K562 (cell line): ENCODE measurements around the gene GCK. TPM values are rescaled to one million over a fixed set of nuclear protein-coding genes. Genes with fewer than 3 reads are reported as not detected.

Experiments used
- ATAC-seq: fragments of 200-7000 bp; cut with Tn5 transposase; 3 replicates; pipeline ENCODE4 v1.9.1; 2020; ENCODE audit warnings: moderate library complexity
- BruUV-seq: library from RNA; stranded (reverse); fragments of 400-500 nt; replicated peaks from 2 replicates; lab custom pipeline; 2021; lab: Mats Ljungman, UMichigan
- CTCF ChIA-PET: fragments of 300-600 bp; formaldehyde crosslinking; extraction: SDS; loops from one replicate; lab custom pipeline; 2021; ENCODE audit warnings: low intra/inter-chr PET ratio; lab: Yijun Ruan, JAX
- POLR2A ChIA-PET: fragments of 300-600, 350-650 bp; sonication (Branson Sonifier 250); formaldehyde crosslinking; extraction: SDS; loops from one replicate; lab custom pipeline; 2021; ENCODE audit warnings: antibody characterized with exemption, inconsistent platforms; lab: Yijun Ruan, JAX
- DNase-seq, 4 experiments: peaks; one replicate each; pipeline versions ENCODE4 v3.0.0 to v3.0.0-alpha.2; 2011 to 2018; ENCODE audit warnings: low spot score in 3 of 4, mixed read lengths in 3 of 4; ENCODE audit errors: extremely low read depth in 1 of 4
- FAIRE-seq: peaks from 2 replicates; lab custom pipeline; 2011; peaks lifted over from hg19 to GRCh38; lab: Jason Lieb, UNC
- H2AFZ ChIP-seq: 2 replicates; pipeline ENCODE4 v1.6.0; 2011; ENCODE audit warnings: low read depth, low read length, control low read depth, inconsistent platforms
- H3K27ac ChIP-seq: fragments of 200-600 bp; 3 replicates; pipeline ENCODE4 v1.8.0; 2011; ENCODE audit warnings: low read depth, mild to moderate bottlenecking, control low read depth, inconsistent platforms, low read length, moderate library complexity, mixed read lengths; ENCODE audit errors: extremely low read depth
- H3K27me3 ChIP-seq, 2 experiments: fragments of 300-600 bp in 1 of 2; 2 replicates in 1 of 2; 3 replicates in 1 of 2; pipeline versions ENCODE4 v1.6.0 to v1.8.0; 2011; ENCODE audit warnings: inconsistent platforms in 2 of 2, low read length in 2 of 2, mild to moderate bottlenecking in 1 of 2, mixed read lengths in 1 of 2, moderate library complexity in 1 of 2; ENCODE audit not compliant: control insufficient read depth in 2 of 2, insufficient read depth in 2 of 2
- H3K36me3 ChIP-seq: fragments of 300-600 bp; 3 replicates; pipeline ENCODE4 v1.8.0; 2011; ENCODE audit warnings: mild to moderate bottlenecking, low read length, inconsistent platforms; ENCODE audit not compliant: control insufficient read depth, insufficient read depth
- H3K4me1 ChIP-seq, 2 experiments: fragments of 200-600 bp in 1 of 2; replicated peaks in 1 of 2; 2 replicates in 1 of 2; 3 replicates in 1 of 2; pipeline versions ENCODE4 v1.5.1 to v1.8.0; 2011; ENCODE audit warnings: inconsistent platforms in 2 of 2, low read length in 2 of 2, mild to moderate bottlenecking in 1 of 2, mixed read lengths in 1 of 2, moderate library complexity in 1 of 2; ENCODE audit not compliant: control insufficient read depth in 2 of 2, insufficient read depth in 2 of 2
- H3K4me2 ChIP-seq: 2 replicates; pipeline ENCODE4 v1.6.1; 2011; ENCODE audit warnings: low read length, control low read depth, inconsistent platforms, mixed read lengths; ENCODE audit not compliant: insufficient read depth
- H3K4me3 ChIP-seq: fragments of 200-600 bp; sonication (generic), shearing (Covaris generic); 2 replicates; pipeline ENCODE4 v1.5.1; 2016; ENCODE audit warnings: control low read depth, inconsistent platforms
- H3K79me2 ChIP-seq: fragments of 200-600 bp; 3 replicates; pipeline ENCODE4 v1.8.0; 2011; ENCODE audit warnings: low read length, inconsistent platforms; ENCODE audit not compliant: control insufficient read depth, insufficient read depth
- H3K9ac ChIP-seq, 2 experiments: 2 replicates each; pipeline versions ENCODE4 v1.6.0 to v1.6.1; 2011; ENCODE audit warnings: low read depth in 2 of 2, low read length in 2 of 2, control low read depth in 1 of 2, inconsistent platforms in 1 of 2, mild to moderate bottlenecking in 1 of 2, mixed read lengths in 1 of 2; ENCODE audit not compliant: insufficient read depth in 1 of 2
- H3K9me1 ChIP-seq: one replicate; pipeline ENCODE4 v1.6.0; 2011; ENCODE audit warnings: inconsistent platforms, mild to moderate bottlenecking, low read length, moderate library complexity; ENCODE audit not compliant: control insufficient read depth, insufficient read depth
- H3K9me3 ChIP-seq: replicated peaks from 2 replicates; pipeline ENCODE4 v1.5.1; 2011; ENCODE audit warnings: low read depth, low read length, inconsistent platforms; ENCODE audit not compliant: control insufficient read depth, insufficient read depth
- H4K20me1 ChIP-seq: replicated peaks from 2 replicates; pipeline ENCODE4 v1.6.1; 2011; ENCODE audit warnings: low read length, inconsistent platforms, mixed read lengths; ENCODE audit not compliant: control insufficient read depth, insufficient read depth
- BCL6 ChIP-seq: fragments of 250-450 bp; sonication (Bioruptor Pico); IDR thresholded peaks from 2 replicates; pipeline ENCODE4 v1.4.0; 2020
- CREB3L1 ChIP-seq: fragments of 450-650 bp; IDR thresholded peaks from 2 replicates; pipeline ENCODE4 v1.6.1; 2014; ENCODE audit warnings: low read depth, mild to moderate bottlenecking, moderate library complexity, borderline replicate concordance
- CREBBP ChIP-seq: IDR thresholded peaks from one replicate; pipeline ENCODE4 v1.6.1; 2012; ENCODE audit warnings: low read depth, mild to moderate bottlenecking, control low read depth, inconsistent platforms, low read length
- FOSL1 ChIP-seq: fragments of 200-800 bp; sonication (Bioruptor generic); conservative IDR thresholded peaks from 2 replicates; pipeline ENCODE4 v1.6.1; 2016; ENCODE audit warnings: missing genetic modification characterization, missing compliant biosample characterization
- HNRNPLL ChIP-seq: fragments of 200-400 bp; formaldehyde crosslinking; IDR thresholded peaks from 2 replicates; pipeline ENCODE4 v1.6.1; 2017; ENCODE audit warnings: low read length, low read depth, mild to moderate bottlenecking; ENCODE audit not compliant: poor library complexity, severe bottlenecking
- HOMEZ ChIP-seq: fragments of 250-450 bp; sonication (Bioruptor Pico); IDR thresholded peaks from 2 replicates; pipeline ENCODE4 v1.4.0; 2020; ENCODE audit warnings: mild to moderate bottlenecking, moderate library complexity
- POLR2G ChIP-seq: fragments of 200-400 bp; formaldehyde crosslinking; IDR thresholded peaks from 2 replicates; pipeline ENCODE4 v1.6.1; 2017; ENCODE audit warnings: low read depth, mild to moderate bottlenecking, antibody characterized with exemption, low read length, moderate library complexity
- TCF7L2 ChIP-seq: fragments of 150-350 bp; IDR thresholded peaks from 2 replicates; pipeline ENCODE4 v1.6.1; 2016; ENCODE audit warnings: low read depth, mild to moderate bottlenecking, low read length, moderate library complexity
- YY1 ChIP-seq, 3 experiments: IDR thresholded peaks; 2 replicates each; pipeline ENCODE4 v1.6.1; 2011; ENCODE audit warnings: low read length in 2 of 3, mild to moderate bottlenecking in 2 of 3, moderate library complexity in 2 of 3, borderline replicate concordance in 1 of 3, control low read depth in 1 of 3, low read depth in 1 of 3; ENCODE audit not compliant: insufficient read depth in 3 of 3, insufficient replicate concordance in 2 of 3, control insufficient read depth in 1 of 3, insufficient read length in 1 of 3; ENCODE audit errors: extremely low read depth in 1 of 3
- ZNF584 ChIP-seq: fragments of 200-800 bp; sonication (Bioruptor generic); IDR thresholded peaks from 2 replicates; pipeline ENCODE4 v1.6.1; 2016; ENCODE audit warnings: low read depth, mild to moderate bottlenecking, missing genetic modification characterization, missing compliant biosample characterization
- ZNF766 ChIP-seq: fragments of 200-800 bp; sonication (Bioruptor generic); conservative IDR thresholded peaks from 2 replicates; pipeline ENCODE4 v1.6.1; 2016; ENCODE audit warnings: missing genetic modification characterization, missing compliant biosample characterization
- WGBS: fragments of 100-300 bp; shearing (Covaris generic); methylation state at CpG from one replicate; pipeline ENCODE4 v1.1.6; 2016; ENCODE audit warnings: low coverage, mixed read lengths; ENCODE audit not compliant: insufficient coverage; ENCODE audit errors: missing lambda C conversion rate; 5-methylcytosine and 5-hydroxymethylcytosine counted together
- in situ Hi-C: fragments of 300-500 bp; cut with MboI; formaldehyde crosslinking; loops from 4 replicates; pipeline ENCODE4 v1.15.0; 2018; ENCODE audit warnings: inconsistent platforms, mixed read lengths
- intact Hi-C: fragments of 100-400 bp; cut with micrococcal nuclease; formaldehyde crosslinking; loops from 2 replicates; pipeline ENCODE4 v1.14.2; 2022
- polyA plus RNA-seq, 8 experiments: library from polyadenylated mRNA; depleted of rRNA in 4 of 8; stranded (reverse) in 5 of 8; unstranded in 3 of 8; fragments of >200 nt; fragmentation: Nextera tagmentation in 2 of 8; fragmentation: Illumina TruSeq in 1 of 8; extraction: Ambion mirVana in 2 of 8; extraction: Trizol in 1 of 8; gene quantifications; 2 replicates each; pipeline versions ENCODE4 v1.2.1 to v1.2.3, GENCODE V29; 2011 to 2014; ENCODE audit warnings: inconsistent platforms in 1 of 8, missing spikeins in 1 of 8
- total RNA-seq, 7 experiments: library from RNA; depleted of rRNA in 6 of 7; stranded (reverse); fragments of >200 nt in 6 of 7; fragmentation: Illumina TruSeq in 2 of 7; extraction: Trizol in 2 of 7; gene quantifications; 2 replicates each; pipeline versions ENCODE4 v1.2.1 to v1.2.3, GENCODE V29; 2011 to 2021; ENCODE audit warnings: low replicate concordance in 1 of 7
- TF ChIP-seq, protein P1 (sequence below): sonication (generic); formaldehyde crosslinking; IDR thresholded peaks from 2 replicates; pipeline ENCODE4 v1.8.1; 2022; ENCODE audit warnings: missing genetic modification reagents

GCK gene
- total and polyA plus RNA-seq, 9 of the 15 experiments (the other 6 are each of a cell fraction or from before 2014, with no cell fraction given), result 0.11 to 0.55 (median 0.16) TPM; not detected in 3

DNA sequence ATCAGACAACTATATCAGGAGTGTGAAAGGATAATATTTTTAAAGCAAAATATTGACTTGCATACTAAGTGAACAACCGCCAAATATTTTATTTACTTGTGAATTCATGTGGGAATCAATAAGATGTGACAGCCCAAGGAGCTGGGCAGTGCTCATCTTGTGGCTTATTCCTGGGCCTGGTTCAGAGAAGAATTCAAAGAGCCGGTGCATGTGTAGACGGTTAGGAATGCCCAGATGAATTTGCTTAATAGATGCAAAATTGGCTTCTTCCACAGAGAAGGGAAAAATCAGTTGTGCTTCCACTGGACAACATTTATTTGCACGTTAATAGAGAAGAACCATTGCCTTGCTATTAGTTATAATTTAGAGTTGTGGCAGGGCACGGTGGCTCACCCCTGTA lies 52.5 kb downstream of the GCK start (continued):
- TF ChIP-seq HOMEZ (CRISPR knock-in tag) (no peak), BCL6 (CRISPR knock-in tag) (no peak), CREBBP (no peak), CREB3L1 (no peak), ZNF584 (no peak)
- TF ChIP-seq, all 486 proteins: peak for 0

- no peak for DNase-seq
- intact Hi-C loops (no loop called here), in situ Hi-C loops (no loop called here)
- Histone ChIP-seq H3K9me1 (no peaks in the 10 kb centered on the region), H2AFZ (no peak overlapping the region), H3K36me3 (no peaks in the 10 kb centered on the region), H3K9me3 (no peaks in the 10 kb centered on the region), H3K4me2 (no peak overlapping the region), H3K79me2 (no peaks in the 10 kb centered on the region), H3K9ac (no peak overlapping the region), H3K27ac (no peak overlapping the region), H3K4me1 (peaks cover 0 to 11% of the 10 kb centered on the region in 2 experiments; a peak in 1 of 5 replicates), H3K4me3 (no peak overlapping the region), H3K27me3 (no peaks in the 10 kb centered on the region), H4K20me1 (no peaks in the 10 kb centered on the region; the same call in 1 of the 2 replicates)
- ATAC-seq, result no peak
- FAIRE-seq, result no peak
- ChIA-PET POLR2A (interaction anchor here (0.6 to 1.1 kb wide), 2 partner anchors 9 to 12 kb away, joined by 3 read pairs; no protein-coding TSS in a partner anchor), CTCF (no interaction called here)
- BruUV-seq, result no TSS peak
- 63% methylated on average over 1 of the region's 4 CpGs for WGBS
- TF ChIP-seq HNRNPLL (no peak), YY1 (IDR thresholded peaks at IDR 0.05; ENCODE audit: borderline replicate concordance in 1 of 3, control insufficient read depth in 1 of 3, extremely low read depth in 1 of 3, insufficient read depth in 3 of 3, insufficient read length in 1 of 3, insufficient replicate concordance in 2 of 3, low read depth in 1 of 3, low read length in 2 of 3) (no peak), TCF7L2 (no peak), ZNF766 (CRISPR knock-in tag) (no peak), POLR2G (no peak), FOSL1 (0 out of 2 replicates have a peak, but pooled peaks have one; percentile 16)
- TF ChIP-seq, protein P1, sequence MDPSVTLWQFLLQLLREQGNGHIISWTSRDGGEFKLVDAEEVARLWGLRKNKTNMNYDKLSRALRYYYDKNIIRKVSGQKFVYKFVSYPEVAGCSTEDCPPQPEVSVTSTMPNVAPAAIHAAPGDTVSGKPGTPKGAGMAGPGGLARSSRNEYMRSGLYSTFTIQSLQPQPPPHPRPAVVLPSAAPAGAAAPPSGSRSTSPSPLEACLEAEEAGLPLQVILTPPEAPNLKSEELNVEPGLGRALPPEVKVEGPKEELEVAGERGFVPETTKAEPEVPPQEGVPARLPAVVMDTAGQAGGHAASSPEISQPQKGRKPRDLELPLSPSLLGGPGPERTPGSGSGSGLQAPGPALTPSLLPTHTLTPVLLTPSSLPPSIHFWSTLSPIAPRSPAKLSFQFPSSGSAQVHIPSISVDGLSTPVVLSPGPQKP (CRISPR knock-in tag), result no peak
Measured at GRCh38 chr7:44134943-44135628, 54.2 kb downstream of the GCK start.
